DND-41 (cell line): ENCODE measurements around the gene CCDC144A.

Experiments used
- ATAC-seq: fragments of 200-7000 bp; cut with Tn5 transposase; 3 replicates; pipeline ENCODE4 v1.9.1; 2021; ENCODE audit warnings: low read depth; ENCODE audit not compliant: insufficient read depth
- DNase-seq: peaks from one replicate; pipeline ENCODE4 v3.0.0-alpha.2; 2020
- H2AFZ ChIP-seq: 2 replicates; pipeline ENCODE4 v1.6.0; 2012; ENCODE audit warnings: low read depth, low read length
- H3K27ac ChIP-seq: 2 replicates; pipeline ENCODE4 v1.5.1; 2012; ENCODE audit warnings: low read length, inconsistent platforms
- H3K27me3 ChIP-seq: fragments of 200-600 bp; sonication (generic); 2 replicates; pipeline ENCODE4 v1.6.0; 2012; ENCODE audit warnings: low read length, mild to moderate bottlenecking, inconsistent platforms; ENCODE audit not compliant: insufficient read depth, poor library complexity
- H3K36me3 ChIP-seq: 2 replicates; pipeline ENCODE4 v1.5.1; 2012; ENCODE audit warnings: low read length, inconsistent platforms; ENCODE audit not compliant: insufficient read depth
- H3K4me1 ChIP-seq: 2 replicates; pipeline ENCODE4 v1.5.1; 2012; ENCODE audit warnings: mild to moderate bottlenecking, low read length; ENCODE audit not compliant: insufficient read depth
- H3K4me2 ChIP-seq: 2 replicates; pipeline ENCODE4 v1.6.0; 2012; ENCODE audit warnings: mild to moderate bottlenecking, moderate library complexity, low read length, inconsistent platforms; ENCODE audit not compliant: insufficient read depth
- H3K4me3 ChIP-seq, 2 experiments: fragments of 200-600 bp in 1 of 2; shearing (Covaris generic) in 1 of 2; 2 replicates each; pipeline ENCODE4 v1.5.1; 2012 to 2016; ENCODE audit warnings: inconsistent platforms in 2 of 2, low read length in 2 of 2, mild to moderate bottlenecking in 2 of 2, low read depth in 1 of 2, moderate library complexity in 1 of 2
- H3K79me2 ChIP-seq: 2 replicates; pipeline ENCODE4 v1.6.0; 2012; ENCODE audit warnings: low read length, inconsistent platforms; ENCODE audit not compliant: insufficient read depth
- H3K9ac ChIP-seq: 2 replicates; pipeline ENCODE4 v1.6.0; 2012; ENCODE audit warnings: low read depth, mild to moderate bottlenecking, inconsistent platforms, low read length, moderate library complexity
- H3K9me3 ChIP-seq: 2 replicates; pipeline ENCODE4 v1.5.1; 2012; ENCODE audit warnings: low read length, moderate library complexity, mild to moderate bottlenecking, inconsistent platforms; ENCODE audit not compliant: insufficient read depth, severe bottlenecking
- H4K20me1 ChIP-seq: 2 replicates; pipeline ENCODE4 v1.6.0; 2012; ENCODE audit warnings: low read length; ENCODE audit not compliant: insufficient read depth
- EZH2 ChIP-seq: IDR thresholded peaks from 3 replicates; pipeline ENCODE4 v1.6.1; 2012; ENCODE audit warnings: borderline replicate concordance, low read depth, mild to moderate bottlenecking, moderate library complexity, low read length, inconsistent platforms; ENCODE audit not compliant: severe bottlenecking
- TF ChIP-seq, protein P1 (sequence below): IDR thresholded peaks from 2 replicates; pipeline ENCODE4 v1.5.1; 2012; ENCODE audit warnings: borderline replicate concordance, low read length, moderate library complexity, mild to moderate bottlenecking; ENCODE audit not compliant: poor library complexity, severe bottlenecking; ENCODE audit errors: extremely low read depth

The CCDC144A gene

DNA sequence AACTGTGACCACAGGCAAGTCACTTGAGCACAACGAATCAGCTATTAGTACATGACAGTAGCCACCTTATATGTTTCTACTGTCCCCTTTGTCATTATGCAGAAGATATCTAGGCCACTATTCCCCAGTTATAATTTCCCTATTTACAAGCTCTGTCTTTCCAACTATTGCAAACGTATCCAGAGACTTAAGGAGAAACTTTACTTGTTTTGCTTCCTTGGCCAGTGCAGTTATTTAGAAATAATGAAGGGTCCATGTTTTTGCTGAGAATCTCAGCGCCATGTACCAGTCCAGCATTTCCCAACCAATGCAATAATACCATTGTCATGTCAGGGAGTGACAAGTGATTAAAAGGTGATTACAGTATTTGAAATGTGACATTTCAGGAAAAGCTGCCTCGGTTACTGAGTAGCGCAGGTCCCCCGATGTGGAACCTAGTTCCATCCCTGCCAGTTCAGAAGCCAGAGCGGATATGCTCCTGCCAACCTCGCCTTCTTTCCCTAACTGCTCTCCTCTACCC, 37.1 kb upstream of the CCDC144A start:
- ATAC-seq (no peak), DNase-seq (no peak)
- Histone ChIP-seq H3K9me3 (no peaks in the 10 kb centered on the region), H3K4me2 (peak overlapping the region; percentile 71), H3K4me1 (peaks cover 28% of the 10 kb centered on the region), H3K27me3 (no peaks in the 10 kb centered on the region), H3K9ac (peak overlapping the region; percentile 81), H4K20me1 (no peaks in the 10 kb centered on the region), H3K27ac (peak overlapping the region; percentile 70), H3K36me3 (no peaks in the 10 kb centered on the region; the same call in 1 of the 2 replicates), H2AFZ (peak overlapping the region; percentile 76), H3K79me2 (peaks cover 25% of the 10 kb centered on the region), H3K4me3 (peak overlapping the region; percentile 60 to 77)
- TF ChIP-seq EZH2, result no peak
- TF ChIP-seq, protein P1, sequence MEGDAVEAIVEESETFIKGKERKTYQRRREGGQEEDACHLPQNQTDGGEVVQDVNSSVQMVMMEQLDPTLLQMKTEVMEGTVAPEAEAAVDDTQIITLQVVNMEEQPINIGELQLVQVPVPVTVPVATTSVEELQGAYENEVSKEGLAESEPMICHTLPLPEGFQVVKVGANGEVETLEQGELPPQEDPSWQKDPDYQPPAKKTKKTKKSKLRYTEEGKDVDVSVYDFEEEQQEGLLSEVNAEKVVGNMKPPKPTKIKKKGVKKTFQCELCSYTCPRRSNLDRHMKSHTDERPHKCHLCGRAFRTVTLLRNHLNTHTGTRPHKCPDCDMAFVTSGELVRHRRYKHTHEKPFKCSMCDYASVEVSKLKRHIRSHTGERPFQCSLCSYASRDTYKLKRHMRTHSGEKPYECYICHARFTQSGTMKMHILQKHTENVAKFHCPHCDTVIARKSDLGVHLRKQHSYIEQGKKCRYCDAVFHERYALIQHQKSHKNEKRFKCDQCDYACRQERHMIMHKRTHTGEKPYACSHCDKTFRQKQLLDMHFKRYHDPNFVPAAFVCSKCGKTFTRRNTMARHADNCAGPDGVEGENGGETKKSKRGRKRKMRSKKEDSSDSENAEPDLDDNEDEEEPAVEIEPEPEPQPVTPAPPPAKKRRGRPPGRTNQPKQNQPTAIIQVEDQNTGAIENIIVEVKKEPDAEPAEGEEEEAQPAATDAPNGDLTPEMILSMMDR, result no peak

DNA sequence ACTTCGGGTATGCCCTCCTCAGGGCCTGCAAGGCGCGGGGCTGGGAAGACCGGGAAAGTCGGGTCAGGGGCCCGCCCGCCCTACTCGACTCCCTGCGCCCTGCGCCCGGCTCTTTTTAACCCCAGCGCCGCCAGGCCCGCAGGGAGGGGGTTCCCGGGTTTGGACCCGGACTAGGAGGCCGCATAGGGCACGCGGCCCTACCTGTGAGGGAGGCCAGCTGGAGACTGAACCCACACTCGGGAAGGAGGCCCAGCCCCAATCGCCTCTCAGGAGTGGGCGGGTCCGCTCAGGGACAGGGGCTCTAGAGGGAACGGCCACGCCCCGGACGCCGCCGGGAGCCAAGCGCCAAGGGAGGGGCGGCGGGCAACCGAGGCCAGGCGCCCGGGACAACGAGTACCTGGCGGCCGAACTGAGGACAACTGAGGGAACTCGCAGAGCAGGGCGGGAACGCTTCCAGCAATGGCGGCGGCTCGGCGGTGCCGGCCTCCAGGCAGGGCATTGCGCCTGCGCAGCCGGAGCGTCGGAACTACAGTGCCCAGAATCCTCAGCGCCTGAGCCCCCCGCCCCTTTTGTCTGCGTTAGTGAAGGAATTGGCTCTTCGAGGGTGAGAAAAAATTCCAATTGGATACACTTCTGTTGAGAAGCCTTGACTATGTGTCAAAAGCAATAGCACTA, 36.5 kb upstream of the CCDC144A start, which contains the start of gene ZNF624:
TSS of gene ZNF624 (minus strand) at position 484 of the 675 bp plus-strand sequence.
- DNase-seq, result peak; percentile 91

DNA sequence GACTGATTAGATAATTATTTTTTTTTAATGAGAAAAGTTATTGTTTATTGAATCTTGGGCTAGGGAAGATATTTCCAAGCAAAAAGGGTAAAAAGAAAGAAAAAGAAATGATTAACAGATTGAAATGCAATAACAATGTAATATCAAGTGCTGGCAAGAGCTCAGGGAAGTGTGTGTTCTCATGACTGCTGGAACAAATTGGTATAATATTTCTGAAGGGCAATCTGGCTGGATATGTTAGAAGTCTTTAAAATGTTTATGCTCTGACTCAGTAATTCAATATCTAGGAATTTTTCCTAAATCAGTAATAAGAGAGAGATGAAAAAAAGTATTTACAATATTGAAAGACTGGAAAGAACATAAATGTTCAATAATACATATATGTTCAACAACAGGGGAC, 28.8 kb upstream of the CCDC144A start:
- ATAC-seq (no peak), DNase-seq (no peak)
- Histone ChIP-seq H3K36me3 (no peaks in the 10 kb centered on the region), H3K4me2 (no peak overlapping the region), H3K79me2 (no peaks in the 10 kb centered on the region), H3K27me3 (peaks cover 10% of the 10 kb centered on the region), H4K20me1 (no peaks in the 10 kb centered on the region), H3K4me1 (no peaks in the 10 kb centered on the region), H2AFZ (no peak overlapping the region), H3K4me3 (no peak overlapping the region), H3K9me3 (no peaks in the 10 kb centered on the region), H3K27ac (no peak overlapping the region), H3K9ac (no peak overlapping the region)
- no peak for TF ChIP-seq EZH2
- TF ChIP-seq, protein P1, result no peak

More for the DNA sequence above, 36.5 kb upstream of the CCDC144A start, which contains the start of gene ZNF624:
- TF ChIP-seq, protein P1, result no peak
- TF ChIP-seq EZH2, result no peak
- H3K27me3 ChIP-seq, result no peaks in the 10 kb centered on the region
- H3K4me2 ChIP-seq, result peak within 1 kb of the TSS; percentile 71
- peak within 1 kb of the TSS; percentile 70 for H3K27ac ChIP-seq
- H3K4me3 ChIP-seq, result peak within 1 kb of the TSS; percentile 60 to 77
- H3K79me2 ChIP-seq, result peaks cover 25% of the 10 kb centered on the region
- peak within 1 kb of the TSS; percentile 81 for H3K9ac ChIP-seq
- peak; percentile 96 for ATAC-seq
- H4K20me1 ChIP-seq, result no peaks in the 10 kb centered on the region
- peak within 1 kb of the TSS; percentile 76 for H2AFZ ChIP-seq
- peaks cover 28% of the 10 kb centered on the region for H3K4me1 ChIP-seq
- H3K9me3 ChIP-seq, result no peaks in the 10 kb centered on the region
- no peaks in the 10 kb centered on the region; the same call in 1 of the 2 replicates for H3K36me3 ChIP-seq
